GM12865 (cell line): ENCODE results near the gene CEP131.

Experiments
- DNase-seq: peaks from one replicate; pipeline ENCODE4 v3.0.0; 2010; ENCODE audit warnings: low read depth
- H3K4me3 ChIP-seq: 2 replicates; pipeline ENCODE4 v1.5.1; 2011; ENCODE audit warnings: mild to moderate bottlenecking, low read depth, low read length, control low read depth
- TF ChIP-seq, protein P1 (sequence below): IDR thresholded peaks from 2 replicates; pipeline ENCODE4 v1.5.1; 2011; ENCODE audit warnings: low read length, control low read depth, low read depth, inconsistent platforms; ENCODE audit not compliant: insufficient read depth; ENCODE audit errors: missing control alignments

Gene CEP131

DNA sequence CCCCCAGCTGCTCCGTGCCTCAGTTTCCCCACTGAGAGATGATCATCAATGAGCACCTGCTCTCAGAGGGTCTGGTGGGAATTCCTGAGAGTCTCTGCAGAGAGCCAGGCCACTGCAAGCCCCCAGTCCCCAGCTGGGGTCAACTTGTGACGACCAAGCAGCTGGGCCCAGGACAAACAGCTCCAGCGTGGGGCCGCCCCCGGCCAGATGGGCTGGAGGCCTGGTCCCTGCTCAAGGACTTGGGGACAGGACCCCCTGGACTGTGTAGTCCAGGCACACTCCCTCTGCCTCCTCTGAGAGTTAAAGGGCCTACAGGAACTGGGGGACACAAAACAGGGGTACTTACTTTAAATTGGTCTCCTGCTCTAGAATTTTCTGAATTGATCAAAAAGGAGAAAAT, 40.2 kb downstream of the CEP131 start:
- TF ChIP-seq, protein P1, sequence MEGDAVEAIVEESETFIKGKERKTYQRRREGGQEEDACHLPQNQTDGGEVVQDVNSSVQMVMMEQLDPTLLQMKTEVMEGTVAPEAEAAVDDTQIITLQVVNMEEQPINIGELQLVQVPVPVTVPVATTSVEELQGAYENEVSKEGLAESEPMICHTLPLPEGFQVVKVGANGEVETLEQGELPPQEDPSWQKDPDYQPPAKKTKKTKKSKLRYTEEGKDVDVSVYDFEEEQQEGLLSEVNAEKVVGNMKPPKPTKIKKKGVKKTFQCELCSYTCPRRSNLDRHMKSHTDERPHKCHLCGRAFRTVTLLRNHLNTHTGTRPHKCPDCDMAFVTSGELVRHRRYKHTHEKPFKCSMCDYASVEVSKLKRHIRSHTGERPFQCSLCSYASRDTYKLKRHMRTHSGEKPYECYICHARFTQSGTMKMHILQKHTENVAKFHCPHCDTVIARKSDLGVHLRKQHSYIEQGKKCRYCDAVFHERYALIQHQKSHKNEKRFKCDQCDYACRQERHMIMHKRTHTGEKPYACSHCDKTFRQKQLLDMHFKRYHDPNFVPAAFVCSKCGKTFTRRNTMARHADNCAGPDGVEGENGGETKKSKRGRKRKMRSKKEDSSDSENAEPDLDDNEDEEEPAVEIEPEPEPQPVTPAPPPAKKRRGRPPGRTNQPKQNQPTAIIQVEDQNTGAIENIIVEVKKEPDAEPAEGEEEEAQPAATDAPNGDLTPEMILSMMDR: no peak
- DNase-seq: no peak
- H3K4me3 ChIP-seq: no peak overlapping the region

DNA sequence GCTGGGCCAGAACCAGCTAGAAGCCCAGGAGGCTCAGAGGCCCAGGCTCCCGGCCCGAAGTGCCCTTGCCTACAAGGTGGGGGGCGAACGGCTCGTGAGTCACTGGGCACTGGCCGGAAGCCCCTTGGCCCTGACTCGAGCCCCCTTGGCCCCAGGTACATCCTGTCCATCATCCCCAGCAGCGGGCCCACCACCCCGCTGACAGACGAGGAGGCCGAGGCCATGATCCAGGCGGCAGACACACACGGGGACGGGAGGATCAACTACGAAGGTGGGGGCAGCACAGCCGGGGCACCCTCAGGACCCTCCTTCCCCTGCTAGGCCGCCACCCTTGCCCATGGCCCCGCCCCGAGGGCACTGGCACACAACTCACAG, 41.0 kb downstream of the CEP131 start:
- no peak for DNase-seq
- H3K4me3 ChIP-seq: no peak overlapping the region
- TF ChIP-seq, protein P1: no peak

DNA sequence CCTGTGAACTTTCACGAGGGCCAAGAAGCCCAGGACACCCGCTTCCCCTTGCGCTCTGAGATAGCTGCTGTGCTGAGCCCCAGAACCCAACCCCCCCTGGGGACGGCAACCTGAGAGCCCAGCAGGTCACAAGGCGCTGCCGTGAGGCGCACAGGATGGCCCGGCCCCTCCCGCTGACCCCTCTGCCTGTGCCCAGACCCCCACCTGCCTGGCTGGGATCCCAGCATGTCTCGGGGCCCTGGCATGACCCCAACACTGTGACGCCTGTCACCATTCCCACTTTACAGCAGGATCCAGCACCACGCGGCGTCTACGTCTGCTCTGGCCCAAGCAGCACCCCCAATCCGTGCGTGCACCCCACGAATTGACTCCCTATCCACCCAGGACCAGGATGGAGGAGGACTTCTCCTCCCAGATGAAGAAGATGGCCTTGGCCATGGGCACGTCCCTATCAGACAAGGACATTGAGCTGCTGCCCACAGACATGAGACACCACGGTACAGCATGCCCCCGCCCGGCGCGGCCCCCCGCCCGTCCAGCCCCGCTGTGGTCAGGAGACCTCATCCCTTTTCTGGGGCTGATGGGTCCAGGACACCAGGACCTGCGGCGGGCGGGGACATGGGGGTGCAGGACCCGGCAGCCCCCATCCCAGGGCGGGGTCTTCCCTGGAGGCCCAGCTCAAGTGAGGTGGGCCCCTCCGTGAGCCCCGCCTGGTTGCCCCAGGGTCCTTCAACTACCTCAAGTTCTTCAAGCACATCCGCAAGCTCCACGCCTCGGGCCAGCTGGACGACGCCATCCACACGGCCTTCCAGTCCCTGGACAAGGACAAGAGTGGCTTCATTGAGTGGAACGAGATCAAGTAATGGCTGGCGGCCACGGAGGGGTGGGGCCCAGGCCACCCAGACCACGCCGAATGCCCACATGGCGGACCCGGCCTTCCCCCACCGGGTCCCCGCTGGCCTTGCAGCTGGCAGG, 41.6 kb downstream of the CEP131 start:
- TF ChIP-seq, protein P1: no peak
- DNase-seq: no peak
- no peak overlapping the region for H3K4me3 ChIP-seq

DNA sequence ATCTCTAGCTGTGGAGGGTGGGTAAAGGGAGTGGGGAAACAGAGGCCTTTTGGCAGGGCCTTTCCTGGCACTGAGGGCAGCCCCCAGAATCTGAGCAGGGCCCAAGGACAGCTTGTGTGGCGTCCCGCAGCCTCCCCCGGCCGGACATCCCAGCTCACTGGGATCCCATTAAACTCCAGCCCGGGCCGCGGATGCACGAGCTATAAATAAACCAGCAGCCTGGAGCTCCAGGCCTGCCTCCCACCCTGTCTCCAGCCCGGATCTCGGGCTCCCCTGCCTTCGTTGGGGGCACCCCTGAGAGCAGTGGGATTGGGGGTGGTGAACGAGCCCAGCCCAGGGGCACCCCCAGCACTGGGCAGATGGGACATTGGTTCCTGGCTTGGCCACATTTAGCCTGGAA, 42.9 kb downstream of the CEP131 start:
- DNase-seq: no peak
- H3K4me3 ChIP-seq: no peak overlapping the region
- TF ChIP-seq, protein P1: no peak

DNA sequence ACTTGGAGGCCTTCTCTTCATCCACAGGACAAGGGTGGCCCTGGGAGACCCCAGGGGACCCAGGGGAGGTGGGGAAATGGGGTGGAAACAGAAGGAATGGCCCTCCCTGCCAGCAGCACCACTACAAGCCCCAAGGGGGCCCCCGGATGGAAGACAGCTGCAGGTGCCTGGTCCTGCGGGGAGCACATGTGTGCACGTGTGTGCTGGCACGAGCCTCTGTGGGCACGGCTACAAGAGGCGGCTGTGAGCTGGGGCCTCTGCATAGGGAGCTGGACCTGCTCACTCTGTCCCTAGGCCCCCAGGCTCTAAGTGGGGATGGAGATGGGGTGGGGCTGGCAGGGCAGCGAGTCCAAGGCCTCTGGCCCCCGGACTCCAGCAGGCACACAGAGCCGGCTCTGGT, 43.5 kb downstream of the CEP131 start:
- DNase-seq: no peak
- TF ChIP-seq, protein P1: no peak
- no peak overlapping the region for H3K4me3 ChIP-seq

DNA sequence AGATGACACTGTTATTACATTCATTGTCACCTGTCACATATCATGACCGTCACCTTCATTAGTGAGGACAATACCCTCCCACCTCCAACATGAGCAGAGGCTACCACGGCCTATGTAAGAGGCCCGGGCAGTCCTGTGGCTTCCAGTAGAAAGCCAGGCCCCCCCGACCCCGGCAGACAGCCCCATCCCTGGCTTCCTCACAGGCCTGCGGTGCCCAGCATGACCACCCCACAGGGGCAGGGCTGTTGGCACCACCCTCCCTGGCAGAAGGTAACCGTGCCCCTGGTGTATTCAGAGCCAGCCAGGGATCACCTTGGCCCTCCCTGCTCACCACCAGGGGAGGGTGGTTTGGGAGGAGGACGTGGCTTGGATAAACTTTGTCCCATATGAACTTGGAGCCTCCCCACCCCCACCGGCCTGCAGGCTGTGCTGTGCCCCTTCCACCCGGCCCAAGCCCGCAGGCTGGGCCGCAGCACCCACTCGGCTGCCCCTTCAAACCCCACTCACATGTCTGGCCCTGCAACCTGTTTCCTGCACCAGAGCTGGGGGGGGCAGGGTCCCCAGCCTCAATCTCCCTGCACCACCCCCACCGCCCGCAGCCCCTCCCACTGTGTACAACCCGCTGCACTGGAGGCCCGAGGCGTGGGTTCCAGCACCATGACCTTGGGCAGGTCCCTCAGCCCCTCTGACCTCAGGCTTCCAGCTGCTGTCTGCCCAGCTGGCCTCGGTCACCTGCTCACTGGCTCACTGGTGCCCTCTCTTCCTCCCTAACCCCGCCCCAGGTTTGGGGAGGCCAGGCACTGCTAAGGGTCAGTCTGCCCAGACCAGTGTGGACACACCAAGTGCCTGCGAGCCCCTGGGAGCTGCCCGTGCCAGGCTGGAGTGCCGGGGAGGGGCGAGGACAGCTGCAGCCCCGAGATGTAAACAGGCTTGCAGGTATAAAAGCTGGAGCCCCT, 44.4 kb downstream of the CEP131 start:
- no peak for DNase-seq
- TF ChIP-seq, protein P1: no peak
- H3K4me3 ChIP-seq: no peak overlapping the region
